Measurements from ENCODE around the gene HSPB2.

GRCh38 chr11:111935317-111936039, 22.9 kb downstream of the HSPB2 start:
- TF ChIP-seq CTCF (conservative IDR thresholded peaks at IDR 0.05; ENCODE audit: low read length) (no peak), EZH2phosphoT487 (IDR thresholded peaks at IDR 0.05; ENCODE audit: borderline replicate concordance) (no peak)

All from Loucy (cell line).